ENCODE results near the gene TTBK1. TPM values are rescaled to one million over a fixed set of nuclear protein-coding genes. Genes with fewer than 3 reads are reported as not detected.

TTBK1 gene
- total and polyA plus RNA-seq, 10 donors, result 0.05 to 0.32 (median 0.09) TPM; not detected in 1

GRCh38 chr6:43204271-43205105 lies 38.8 kb upstream of the TTBK1 start:
- Histone ChIP-seq H3K4me1 (no peaks in the 10 kb centered on the region), H3K27me3 (replicated peaks in 1 of 7) (no peaks in the 10 kb centered on the region), H3K4me3 (no peak overlapping the region), H3K9me3 (no peaks in the 10 kb centered on the region), H3K27ac (no peak overlapping the region), H3K36me3 (peaks cover 0 to 91% (median 45%) of the 10 kb centered on the region in 6 donors)
- DNase-seq, result peak; percentile 59
- intact Hi-C loops (cut with DNase I; ENCODE audit: low total_unique reads), result no loop called here
- TF ChIP-seq POLR2A (IDR thresholded peaks at IDR 0.05) (no peak), POLR2AphosphoS5 (IDR thresholded peaks at IDR 0.05) (no peak), CTCF (IDR thresholded peaks at IDR 0.05 in 8 of 11, conservative IDR thresholded peaks at IDR 0.05 in 3 of 11) (no peak)
- WGBS, 5 donors, result 94 to 96% (median 96%) methylated on average over 17 to 23 of the region's 23 CpGs

- H3K27me3 ChIP-seq (replicated peaks in 1 of 7), result no peaks in the 10 kb centered on the region
- no peak overlapping the region for H3K4me3 ChIP-seq
- no peak overlapping the region for H3K27ac ChIP-seq
- peak; percentile 54 for DNase-seq
- no peaks in the 10 kb centered on the region for H3K9me3 ChIP-seq
- TF ChIP-seq CTCF (IDR thresholded peaks at IDR 0.05 in 8 of 11, conservative IDR thresholded peaks at IDR 0.05 in 3 of 11), result no peak
- peak in 1 of 3 donors; percentile 9 for TF ChIP-seq POLR2AphosphoS5 (IDR thresholded peaks at IDR 0.05)
- H3K36me3 ChIP-seq, result peaks cover 0 to 84% (median 32%) of the 10 kb centered on the region in 6 donors
- intact Hi-C loops (cut with DNase I; ENCODE audit: low total_unique reads), result no loop called here
- H3K4me1 ChIP-seq, result no peaks in the 10 kb centered on the region
- 96 to 99% (median 96%) methylated on average over 10 of the region's 10 CpGs for WGBS, 5 donors
Observed at GRCh38 chr6:43205849-43206248, 37.4 kb upstream of the TTBK1 start.

- H3K27me3 ChIP-seq (replicated peaks in 1 of 7), result no peaks in the 10 kb centered on the region
- WGBS, 5 donors, result 91 to 100% (median 97%) methylated on average over 2 of the region's 2 CpGs
- DNase-seq, result no peak
- intact Hi-C loops (cut with DNase I; ENCODE audit: low total_unique reads), result no loop called here
- H3K4me1 ChIP-seq, result no peaks in the 10 kb centered on the region
- no peak overlapping the region for H3K4me3 ChIP-seq
- H3K36me3 ChIP-seq, result peaks cover 0 to 70% (median 28%) of the 10 kb centered on the region in 6 donors
- no peak for TF ChIP-seq CTCF (IDR thresholded peaks at IDR 0.05 in 8 of 11, conservative IDR thresholded peaks at IDR 0.05 in 3 of 11)
- TF ChIP-seq POLR2AphosphoS5 (IDR thresholded peaks at IDR 0.05), result no peak
- TF ChIP-seq POLR2A (IDR thresholded peaks at IDR 0.05), result no peak
- H3K9me3 ChIP-seq, result no peaks in the 10 kb centered on the region
- no peak overlapping the region for H3K27ac ChIP-seq
Observed at GRCh38 chr6:43207286-43207685, 36.0 kb upstream of the TTBK1 start.

GRCh38 chr6:43211955-43212354 lies 31.3 kb upstream of the TTBK1 start:
- intact Hi-C loops (cut with DNase I; ENCODE audit: low total_unique reads), result no loop called here
- no peak for TF ChIP-seq CTCF (IDR thresholded peaks at IDR 0.05 in 8 of 11, conservative IDR thresholded peaks at IDR 0.05 in 3 of 11)
- TF ChIP-seq POLR2AphosphoS5 (IDR thresholded peaks at IDR 0.05), result no peak
- no peak for TF ChIP-seq POLR2A (IDR thresholded peaks at IDR 0.05)
- DNase-seq, result no peak
- H3K27ac ChIP-seq, result no peak overlapping the region
- no peaks in the 10 kb centered on the region for H3K4me1 ChIP-seq
- peaks cover 0 to 68% (median 27%) of the 10 kb centered on the region in 6 donors for H3K36me3 ChIP-seq
- H3K27me3 ChIP-seq (replicated peaks in 1 of 7), result no peaks in the 10 kb centered on the region
- H3K9me3 ChIP-seq, result no peaks in the 10 kb centered on the region
- no peak overlapping the region for H3K4me3 ChIP-seq
- 60 to 87% (median 82%) methylated on average over 1 of the region's 1 CpG for WGBS, 5 donors
